HG03571 (cell line): ENCODE results near the gene KSR1.
"Not testable (repeated sequence)": the region's sequence is repeated elsewhere in the genome, so short reads cannot be mapped to it uniquely, and the experiment has no call there.

Experiments
- ATAC-seq: cut with Tn5 transposase; IDR thresholded peaks from one replicate; pipeline ENCODE4 v1.9.1; 2021; ENCODE audit not compliant: unreplicated experiment

KSR1 gene

DNA sequence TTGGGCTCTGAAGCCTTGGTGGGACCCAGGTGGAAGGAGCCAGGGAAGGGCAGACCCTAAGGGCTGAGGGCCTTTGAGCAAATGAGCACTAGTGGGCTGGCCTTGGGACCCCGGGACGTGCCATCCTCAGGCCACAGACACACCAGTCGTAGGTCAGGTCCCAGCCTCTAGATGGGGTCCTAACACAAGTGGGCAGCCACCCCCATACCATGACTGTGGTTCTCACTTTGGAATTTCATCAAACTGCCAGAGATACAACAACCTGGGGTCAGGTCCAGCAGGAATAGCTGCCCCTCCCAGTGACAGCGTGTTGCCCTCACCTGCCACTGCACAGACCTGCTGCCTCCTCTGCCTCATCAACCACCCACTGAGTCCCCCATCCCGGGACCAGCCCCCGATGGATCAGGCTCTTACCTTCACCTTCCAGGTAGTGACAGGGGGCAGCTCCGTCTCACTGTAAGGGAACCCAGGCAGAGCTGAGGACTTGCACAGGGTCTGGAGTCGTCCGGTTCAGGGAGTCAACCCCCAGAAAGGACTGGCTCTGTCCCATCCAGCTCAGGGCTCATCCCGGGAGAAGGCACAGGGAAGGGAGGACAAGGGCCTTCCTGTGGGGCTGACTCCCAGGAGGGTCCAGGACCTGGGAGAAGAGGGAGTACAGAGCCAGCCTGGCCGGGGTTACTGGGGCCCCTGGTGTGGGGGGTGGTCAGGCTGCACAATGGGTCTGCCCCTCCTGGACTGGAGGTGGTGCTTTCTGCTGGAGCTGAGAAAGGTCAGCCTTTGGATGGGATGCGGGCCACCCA is 214.7 kb downstream of the KSR1 start:
- ATAC-seq: no peak

DNA sequence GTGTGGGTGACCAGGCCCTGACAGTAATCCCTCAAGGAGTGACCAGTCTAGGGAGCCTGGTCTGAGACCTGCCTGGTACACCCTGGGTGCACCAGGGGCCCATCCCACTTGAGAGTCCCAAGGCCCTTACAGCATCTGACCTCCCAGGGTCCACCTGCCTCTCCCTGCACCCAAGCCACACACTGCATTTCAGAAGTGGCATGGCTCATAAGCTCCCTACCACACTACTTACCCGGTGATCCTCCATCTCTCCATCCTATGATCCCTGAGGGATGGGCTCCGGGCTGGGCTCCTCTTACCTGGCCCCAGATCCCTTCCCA is 215.3 kb downstream of the KSR1 start:
- ATAC-seq: no peak

DNA sequence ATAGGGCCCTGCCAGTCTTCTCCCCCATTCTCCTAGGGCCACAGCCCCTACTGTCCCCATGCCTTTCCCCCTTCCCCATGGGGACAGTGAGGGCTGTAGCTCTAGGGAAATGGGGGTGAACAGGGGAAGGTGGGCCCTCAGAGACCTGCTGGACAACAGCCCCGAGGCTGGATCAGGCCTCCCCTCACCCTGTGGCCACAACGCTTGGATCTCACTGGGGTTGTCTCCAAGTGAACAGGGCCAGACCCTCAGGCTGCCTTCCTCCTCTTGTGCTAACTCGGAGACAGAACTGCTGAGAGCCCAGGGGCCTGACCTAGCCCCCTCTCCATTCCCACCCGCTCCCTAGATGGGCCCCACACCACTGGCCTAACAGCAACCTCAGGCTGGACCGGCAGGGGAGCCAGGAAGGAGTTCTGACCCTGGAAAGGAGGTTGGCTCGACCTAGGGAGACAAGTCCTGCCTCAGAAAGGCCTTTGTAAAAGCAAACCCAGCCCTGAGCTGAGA is 215.8 kb downstream of the KSR1 start:
- ATAC-seq: not testable (repeated sequence)

DNA sequence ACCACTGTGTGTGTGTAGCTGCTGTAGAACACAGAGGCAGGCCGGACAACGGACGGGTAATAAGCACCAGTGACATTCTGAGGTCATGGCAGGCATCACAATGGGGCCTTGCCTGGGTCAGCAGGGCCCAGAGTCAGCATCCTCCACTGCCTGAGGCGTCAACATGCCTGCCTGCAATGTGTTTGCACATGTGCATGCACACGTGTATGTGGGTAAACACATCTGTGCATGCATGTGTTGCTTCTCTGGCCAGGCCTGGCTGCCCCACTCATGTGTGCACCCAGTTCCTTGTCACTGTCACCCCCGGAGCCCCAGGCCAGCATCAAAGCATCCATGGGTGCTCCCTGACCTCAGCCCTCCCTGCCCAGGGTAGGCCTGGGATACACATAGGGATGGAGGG is 218.1 kb downstream of the KSR1 start:
- ATAC-seq: no peak
